Suprapubic skin (tissue), 4 donors: ENCODE results near the gene CRX. TPM values are rescaled to one million over a fixed set of nuclear protein-coding genes. Genes with fewer than 3 reads are reported as not detected.
"Not testable (repeated sequence)": the region's sequence is repeated elsewhere in the genome, so short reads cannot be mapped to it uniquely, and the experiment has no call there.

Source experiments
- DNase-seq, 2 donors: peaks; one replicate each; pipeline ENCODE4 v3.0.0-alpha.2; 2019; ENCODE audit warnings: low spot score in 2 of 2
- H3K27ac ChIP-seq: fragments of 200-600 bp; sonication (generic); one replicate; pipeline ENCODE4 v1.5.1; 2019
- H3K27me3 ChIP-seq: fragments of 200-600 bp; sonication (generic); one replicate; pipeline ENCODE4 v1.5.1; 2019
- H3K36me3 ChIP-seq: fragments of 200-600 bp; sonication (generic); one replicate; pipeline ENCODE4 v1.5.1; 2019
- H3K4me1 ChIP-seq: fragments of 200-600 bp; sonication (generic); one replicate; pipeline ENCODE4 v1.5.1; 2019
- H3K4me3 ChIP-seq: fragments of 200-600 bp; sonication (generic); one replicate; pipeline ENCODE4 v1.5.1; 2019; ENCODE audit warnings: mild to moderate bottlenecking
- H3K9me3 ChIP-seq: fragments of 200-600 bp; sonication (generic); one replicate; pipeline ENCODE4 v1.5.1; 2019
- CTCF ChIP-seq, 2 donors: fragments of 200-600 bp in 1 of 2; fragments of 450-650 bp in 1 of 2; sonication (generic) in 1 of 2; IDR thresholded peaks; one replicate each; pipeline ENCODE4 v1.5.1; 2016 to 2019; ENCODE audit warnings: antibody characterized with exemption in 2 of 2, mild to moderate bottlenecking in 1 of 2, moderate library complexity in 1 of 2
- EP300 ChIP-seq: sonication (generic); formaldehyde crosslinking; IDR thresholded peaks from one replicate; pipeline ENCODE4 v1.6.1; 2017; ENCODE audit warnings: antibody characterized with exemption
- POLR2A ChIP-seq, 2 donors: fragments of 450-650 bp; IDR thresholded peaks; one replicate each; pipeline ENCODE4 v1.6.1; 2017; ENCODE audit warnings: antibody characterized with exemption in 2 of 2, mild to moderate bottlenecking in 2 of 2, moderate library complexity in 2 of 2
- POLR2AphosphoS5 ChIP-seq, 3 donors: sonication (generic); formaldehyde crosslinking; IDR thresholded peaks; one replicate each; pipeline ENCODE4 v1.6.1; 2017; ENCODE audit warnings: antibody characterized with exemption in 3 of 3
- WGBS: methylation state at CpG from one replicate; pipeline ENCODE4 v1.1.5; 2018; 5-methylcytosine and 5-hydroxymethylcytosine counted together
- total RNA-seq, 4 donors: library from RNA; depleted of rRNA; stranded (reverse); fragments of >200 nt; gene quantifications; one replicate each; pipeline ENCODE4 v1.1.0, GENCODE V29; 2016

CRX gene
- total RNA-seq, 4 donors from 2014 or later: not detected

- no peaks in the 10 kb centered on the region for H3K36me3 ChIP-seq
- peaks cover 21% of the 10 kb centered on the region for H3K27me3 ChIP-seq
- 43% methylated on average over 16 of the region's 34 CpGs for whole genome bisulfite sequencing
- no peak overlapping the region for H3K4me3 ChIP-seq
- no peak overlapping the region for H3K27ac ChIP-seq
- no peaks in the 10 kb centered on the region for H3K9me3 ChIP-seq
- no peaks in the 10 kb centered on the region for H3K4me1 ChIP-seq
- TF ChIP-seq CTCF (IDR thresholded peaks at IDR 0.05) (no peak), POLR2AphosphoS5 (IDR thresholded peaks at IDR 0.05) (no peak), POLR2A (IDR thresholded peaks at IDR 0.05) (no peak), EP300 (no peak)
- DNase-seq: no peak
Measured at GRCh38 chr19:47860602-47861297, 39.0 kb downstream of the CRX start.

GRCh38 chr19:47861630-47862029 lies 39.9 kb downstream of the CRX start:
- Histone ChIP-seq H3K27me3 (peaks cover 15% of the 10 kb centered on the region), H3K27ac (no peak overlapping the region), H3K4me1 (no peaks in the 10 kb centered on the region), H3K36me3 (no peaks in the 10 kb centered on the region), H3K9me3 (no peaks in the 10 kb centered on the region), H3K4me3 (no peak overlapping the region)
- TF ChIP-seq CTCF (IDR thresholded peaks at IDR 0.05) (no peak), EP300 (no peak), POLR2AphosphoS5 (IDR thresholded peaks at IDR 0.05) (no peak), POLR2A (IDR thresholded peaks at IDR 0.05) (no peak)
- no peak for DNase-seq
- WGBS: 93% methylated on average over 4 of the region's 5 CpGs

GRCh38 chr19:47863514-47863936 lies 41.8 kb downstream of the CRX start:
- TF ChIP-seq CTCF (IDR thresholded peaks at IDR 0.05) (peak; percentile 58 to 91), POLR2AphosphoS5 (IDR thresholded peaks at IDR 0.05) (no peak)
- peak; percentile 86 to 88 for DNase-seq

GRCh38 chr19:47865166-47865565 lies 43.4 kb downstream of the CRX start:
- no peak for TF ChIP-seq POLR2A (IDR thresholded peaks at IDR 0.05)
- no peak for TF ChIP-seq EP300
- TF ChIP-seq POLR2AphosphoS5 (IDR thresholded peaks at IDR 0.05): no peak
- TF ChIP-seq CTCF (IDR thresholded peaks at IDR 0.05): no peak
- H3K4me1 ChIP-seq: no peaks in the 10 kb centered on the region
- peaks cover 8% of the 10 kb centered on the region for H3K27me3 ChIP-seq
- no peak for DNase-seq
- H3K4me3 ChIP-seq: no peak overlapping the region
- H3K36me3 ChIP-seq: no peaks in the 10 kb centered on the region
- H3K9me3 ChIP-seq: no peaks in the 10 kb centered on the region
- WGBS: 62% methylated on average over 10 of the region's 10 CpGs
- H3K27ac ChIP-seq: no peak overlapping the region

More at GRCh38 chr19:47863514-47863936, 41.8 kb downstream of the CRX start:
- Histone ChIP-seq H3K4me3 (no peak overlapping the region), H3K27ac (no peak overlapping the region), H3K36me3 (no peaks in the 10 kb centered on the region), H3K9me3 (no peaks in the 10 kb centered on the region), H3K4me1 (no peaks in the 10 kb centered on the region), H3K27me3 (peaks cover 12% of the 10 kb centered on the region)
- 18% methylated on average over 14 of the region's 14 CpGs for WGBS

GRCh38 chr19:47878906-47879305 lies 57.2 kb downstream of the CRX start:
- Histone ChIP-seq H3K4me1 (no peaks in the 10 kb centered on the region), H3K27ac (no peak overlapping the region), H3K27me3 (peaks cover 31% of the 10 kb centered on the region), H3K36me3 (no peaks in the 10 kb centered on the region), H3K9me3 (no peaks in the 10 kb centered on the region), H3K4me3 (no peak overlapping the region)
- 79% methylated on average over 4 of the region's 4 CpGs for WGBS
- DNase-seq: no peak
- TF ChIP-seq POLR2A (IDR thresholded peaks at IDR 0.05) (no peak), CTCF (IDR thresholded peaks at IDR 0.05) (no peak), EP300 (no peak), POLR2AphosphoS5 (IDR thresholded peaks at IDR 0.05) (no peak)

- not testable (repeated sequence) for H3K4me1 ChIP-seq, H3K36me3 ChIP-seq, H3K4me3 ChIP-seq, H3K27ac ChIP-seq, H3K9me3 ChIP-seq
- DNase-seq: peak in 1 of 2 donors; percentile 5
- WGBS: 48% methylated on average over 4 of the region's 4 CpGs
- peaks cover 26% of the 10 kb centered on the region for H3K27me3 ChIP-seq
Measured at GRCh38 chr19:47879385-47879784, 57.6 kb downstream of the CRX start.
